Measurements from ENCODE around the gene MYBBP1A. TPM values are rescaled to one million over a fixed set of nuclear protein-coding genes. Genes with fewer than 3 reads are reported as not detected.

The MYBBP1A gene
- polyA plus RNA-seq, 3 donors, result 29.9 to 32.4 (median 31.5) TPM

GRCh38 chr17:4523946-4524345 lies 31.2 kb downstream of the MYBBP1A start:
- DNase-seq (ENCODE audit: low read depth in 3 of 3, low spot score in 2 of 3), result no peak

GRCh38 chr17:4522661-4523060 lies 32.5 kb downstream of the MYBBP1A start:
- DNase-seq (ENCODE audit: low read depth in 3 of 3, low spot score in 2 of 3), result no peak

DNA sequence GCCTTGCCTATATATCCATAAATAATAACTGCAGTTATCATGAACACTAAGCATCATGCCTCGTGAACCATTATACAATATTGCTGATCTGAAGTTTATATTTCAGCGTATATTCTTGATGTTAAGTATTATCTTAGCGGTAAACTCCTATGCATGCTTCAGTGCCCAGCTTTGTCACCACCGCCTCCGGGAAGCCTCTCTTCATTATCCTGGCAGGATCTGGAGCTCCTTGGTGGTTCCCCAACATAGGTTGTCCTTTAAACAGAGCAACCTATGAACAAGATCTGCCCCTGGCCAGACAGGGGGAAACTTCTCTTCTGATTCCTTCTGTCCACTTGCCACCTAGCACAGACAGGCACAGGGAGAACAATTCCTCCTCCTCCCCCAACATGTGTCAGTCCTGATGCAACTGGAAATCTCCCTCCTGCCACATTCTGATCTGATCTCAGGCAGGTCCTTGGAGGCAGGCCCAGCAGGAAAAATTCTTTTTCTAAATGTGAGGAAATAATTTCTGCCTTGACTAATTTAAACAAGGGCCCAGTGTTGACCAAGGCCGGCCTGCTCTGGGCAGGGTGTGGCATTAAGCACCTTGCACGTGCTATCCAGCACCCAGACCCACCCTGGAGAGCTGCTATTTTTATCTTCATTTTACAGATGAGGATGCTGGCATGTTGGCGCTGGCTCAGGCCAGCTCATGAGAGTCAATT lies 34.1 kb downstream of the MYBBP1A start:
- DNase-seq (ENCODE audit: low read depth in 3 of 3, low spot score in 2 of 3), result no peak

GRCh38 chr17:4520060-4520893 lies 34.9 kb downstream of the MYBBP1A start:
- no peak for DNase-seq (ENCODE audit: low read depth in 3 of 3, low spot score in 2 of 3)

DNA sequence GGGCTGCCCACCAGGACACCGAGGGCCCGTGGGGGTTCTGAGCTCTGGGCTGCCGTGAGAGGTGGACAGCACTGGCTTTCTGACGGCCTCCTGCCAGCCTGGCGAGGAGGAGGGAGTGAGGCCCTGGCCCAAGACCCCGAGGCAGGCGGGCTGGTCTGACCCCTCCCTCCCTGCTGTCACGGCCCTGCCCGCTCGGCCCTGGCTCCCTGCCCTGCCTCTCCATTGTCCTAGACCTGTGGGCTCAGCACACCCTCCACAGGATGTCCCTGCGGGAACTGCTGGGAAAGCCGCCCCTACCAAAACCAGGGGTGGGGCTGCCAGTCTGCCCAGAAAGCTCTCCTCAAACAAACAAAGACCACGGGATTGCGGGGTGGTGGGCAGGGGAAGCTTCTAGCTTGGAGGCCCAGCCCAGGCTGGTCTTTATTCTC lies 35.8 kb downstream of the MYBBP1A start:
- DNase-seq (ENCODE audit: low read depth in 3 of 3, low spot score in 2 of 3), result no peak

- DNase-seq (ENCODE audit: low read depth in 3 of 3, low spot score in 2 of 3), result no peak
These were observed 36.3 kb downstream of the MYBBP1A start for GRCh38 chr17:4518901-4519300.

DNA sequence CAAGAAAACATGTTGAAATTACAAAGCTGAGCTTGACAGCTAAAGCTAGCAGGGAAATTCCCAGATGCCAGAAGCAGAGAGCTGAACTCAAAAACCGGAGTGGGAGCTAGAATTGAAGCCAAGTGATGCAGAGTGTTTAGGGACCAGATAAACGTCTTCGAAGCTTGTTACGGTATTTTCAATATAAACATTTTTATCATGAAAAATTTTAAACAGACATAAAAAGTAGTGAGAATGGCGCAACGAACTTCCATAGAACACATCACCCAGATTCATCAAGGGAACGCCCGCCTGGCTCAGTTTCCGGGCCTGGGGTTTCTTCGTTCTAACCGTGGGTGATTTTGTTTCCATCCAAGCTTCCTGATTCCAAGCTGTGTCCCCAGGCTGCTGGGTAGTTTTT lies 38.4 kb downstream of the MYBBP1A start:
- DNase-seq (ENCODE audit: low read depth in 3 of 3, low spot score in 2 of 3), result no peak

DNA sequence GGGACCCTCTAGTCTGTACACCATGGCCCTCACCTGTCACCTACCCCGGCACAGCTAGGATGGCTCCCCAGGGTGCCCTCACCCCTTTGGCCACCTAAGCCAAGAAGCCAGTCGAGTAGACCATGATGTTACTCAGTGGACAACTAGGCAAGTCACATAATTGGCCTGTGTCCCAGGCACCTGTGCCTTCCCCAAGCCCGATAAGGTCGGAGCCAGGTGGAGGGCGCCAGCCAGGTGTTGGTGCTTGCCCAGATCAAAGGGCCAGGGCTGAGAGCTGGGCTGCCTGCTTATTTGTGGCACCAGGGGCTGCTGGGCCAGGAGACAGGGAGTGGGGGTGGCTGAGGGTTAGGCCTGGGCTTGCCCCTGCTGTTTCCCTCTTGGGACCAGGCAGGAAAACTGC lies 39.7 kb downstream of the MYBBP1A start:
- no peak for DNase-seq (ENCODE audit: low read depth in 3 of 3, low spot score in 2 of 3)

GRCh38 chr17:4514779-4515178 lies 40.4 kb downstream of the MYBBP1A start:
- no peak for DNase-seq (ENCODE audit: low read depth in 3 of 3, low spot score in 2 of 3)

DNA sequence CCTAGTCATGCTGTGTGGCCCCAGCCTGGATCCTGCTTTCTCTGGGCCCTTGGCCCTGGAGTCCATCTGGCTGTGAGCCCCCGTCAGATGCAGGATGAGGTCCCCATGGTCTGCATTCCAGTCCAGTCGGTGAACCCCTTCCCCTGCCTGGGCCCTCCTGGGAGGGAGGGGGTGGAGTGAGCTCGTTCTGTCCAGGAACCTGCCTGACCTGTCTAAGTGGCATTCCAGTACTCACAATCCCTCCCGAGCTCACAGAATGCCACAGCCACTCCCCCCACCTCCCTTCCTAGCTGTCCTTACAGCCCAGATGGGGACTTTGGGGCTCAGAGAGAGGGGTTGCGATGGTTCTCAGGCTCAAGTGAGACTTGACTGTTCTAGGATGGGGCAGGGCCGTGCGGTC lies 41.0 kb downstream of the MYBBP1A start:
- no peak for DNase-seq (ENCODE audit: low read depth in 3 of 3, low spot score in 2 of 3)

- no peak for DNase-seq (ENCODE audit: low read depth in 3 of 3, low spot score in 2 of 3)
These were observed 41.8 kb downstream of the MYBBP1A start for GRCh38 chr17:4513113-4514032.

GRCh38 chr17:4512156-4513112 lies 42.8 kb downstream of the MYBBP1A start:
- DNase-seq (ENCODE audit: low read depth in 3 of 3, low spot score in 2 of 3), result no peak

GRCh38 chr17:4511199-4511932 lies 43.8 kb downstream of the MYBBP1A start:
- DNase-seq (ENCODE audit: low read depth in 3 of 3, low spot score in 2 of 3), result no peak

DNA sequence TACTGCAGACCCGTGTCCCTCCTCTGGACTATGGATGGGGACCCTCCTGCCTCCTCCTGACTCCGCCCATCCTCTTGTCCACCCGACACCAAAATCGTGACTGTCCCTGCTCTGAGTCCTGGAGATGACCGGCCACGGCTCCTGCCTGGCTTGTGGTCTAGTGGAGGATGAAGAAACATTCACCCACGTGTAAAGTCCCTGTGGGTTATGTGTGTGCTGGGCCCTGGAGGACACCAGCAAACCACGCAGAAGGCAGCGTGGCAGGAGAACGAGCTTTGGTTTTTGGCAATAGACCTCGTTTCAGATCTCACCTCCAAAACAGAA lies 44.6 kb downstream of the MYBBP1A start:
- DNase-seq (ENCODE audit: low read depth in 3 of 3, low spot score in 2 of 3), result no peak

GRCh38 chr17:4509923-4510617 lies 45.1 kb downstream of the MYBBP1A start:
- no peak for DNase-seq (ENCODE audit: low read depth in 3 of 3, low spot score in 2 of 3)

- DNase-seq (ENCODE audit: low read depth in 3 of 3, low spot score in 2 of 3), result no peak
These were observed 45.8 kb downstream of the MYBBP1A start for GRCh38 chr17:4509401-4509800.

- DNase-seq (ENCODE audit: low read depth in 3 of 3, low spot score in 2 of 3), result no peak
These were observed 47.0 kb downstream of the MYBBP1A start for GRCh38 chr17:4508207-4508606.

- DNase-seq (ENCODE audit: low read depth in 3 of 3, low spot score in 2 of 3), result no peak
These were observed 47.6 kb downstream of the MYBBP1A start for GRCh38 chr17:4507361-4508111.
